ENCODE results near the gene FAAP20.

Gene FAAP20

GRCh38 chr1:2182376-2182775, 12.2 kb downstream of the FAAP20 start:
- Histone ChIP-seq H3K27ac (replicated peaks; ENCODE audit: low read length) (no peak overlapping the region), H2AFZ (ENCODE audit: low read length) (no peak overlapping the region), H3K14ac (ENCODE audit: low read length) (no peak overlapping the region), H3K4me2 (ENCODE audit: insufficient read depth, low read length, poor library complexity, severe bottlenecking) (no peak overlapping the region), H3K23ac (ENCODE audit: low read depth, low read length, poor library complexity) (no peak overlapping the region), H3K4me3 (ENCODE audit: low read length in 2 of 2) (no peak overlapping the region), H3K79me1 (ENCODE audit: low read depth, low read length) (peaks cover 13% of the 10 kb centered on the region), H2BK120ac (ENCODE audit: low read depth, low read length) (no peak overlapping the region), H3K36me3 (replicated peaks in 1 of 2; ENCODE audit: control insufficient read depth in 2 of 2, insufficient read depth in 2 of 2, low read length in 2 of 2) (peaks cover 6 to 33% of the 10 kb centered on the region in 2 donors), H3K4ac (ENCODE audit: low read length) (no peak overlapping the region), H3K4me1 (ENCODE audit: control insufficient read depth in 2 of 2, insufficient read depth in 1 of 2, low read depth in 1 of 2, low read length in 2 of 2) (no peaks in the 10 kb centered on the region), H3K27me3 (ENCODE audit: control insufficient read depth in 3 of 3, insufficient read depth in 3 of 3, low read depth in 1 of 3, low read length in 3 of 3) (no peaks in the 10 kb centered on the region), H2BK12ac (ENCODE audit: low read length) (no peak overlapping the region), H2BK5ac (ENCODE audit: low read length) (peak overlapping the region; percentile 66), H2BK15ac (ENCODE audit: low read length) (no peak overlapping the region), H3K9me3 (replicated peaks in 1 of 2; ENCODE audit: control insufficient read depth in 2 of 2, insufficient read depth in 1 of 2, low read depth in 1 of 2, low read length in 2 of 2) (peaks cover 0 to 2% of the 10 kb centered on the region in 2 donors), H3K18ac (ENCODE audit: low read length) (no peak overlapping the region), H3K9ac (ENCODE audit: low read depth, low read length, poor library complexity) (no peak overlapping the region), H2AK5ac (ENCODE audit: low read depth, low read length) (peak overlapping the region; percentile 61), H4K91ac (ENCODE audit: low read depth, low read length, poor library complexity) (no peak overlapping the region), H4K8ac (ENCODE audit: low read depth, low read length) (no peak overlapping the region)
- DNase-seq (ENCODE audit: low spot score): no peak
- no CpG with 5 or more reads among the region's 13 CpGs for WGBS, 2 donors (ENCODE audit: extremely low coverage in 2 of 2, insufficient read length in 2 of 2, insufficient replicate concordance in 1 of 2)

GRCh38 chr1:2181752-2182151, 12.8 kb downstream of the FAAP20 start:
- Histone ChIP-seq H2BK12ac (ENCODE audit: low read length) (no peak overlapping the region), H2BK5ac (ENCODE audit: low read length) (no peak overlapping the region), H3K4me1 (ENCODE audit: control insufficient read depth in 2 of 2, insufficient read depth in 1 of 2, low read depth in 1 of 2, low read length in 2 of 2) (no peaks in the 10 kb centered on the region), H2AK5ac (ENCODE audit: low read depth, low read length) (no peak overlapping the region), H2AFZ (ENCODE audit: low read length) (no peak overlapping the region), H3K36me3 (replicated peaks in 1 of 2; ENCODE audit: control insufficient read depth in 2 of 2, insufficient read depth in 2 of 2, low read length in 2 of 2) (peaks cover 6 to 33% of the 10 kb centered on the region in 2 donors), H3K23ac (ENCODE audit: low read depth, low read length, poor library complexity) (no peak overlapping the region), H4K91ac (ENCODE audit: low read depth, low read length, poor library complexity) (no peak overlapping the region), H2BK120ac (ENCODE audit: low read depth, low read length) (no peak overlapping the region), H3K4me3 (ENCODE audit: low read length in 2 of 2) (no peak overlapping the region), H3K4ac (ENCODE audit: low read length) (no peak overlapping the region), H3K27me3 (ENCODE audit: control insufficient read depth in 3 of 3, insufficient read depth in 3 of 3, low read depth in 1 of 3, low read length in 3 of 3) (no peaks in the 10 kb centered on the region), H2BK15ac (ENCODE audit: low read length) (no peak overlapping the region), H3K18ac (ENCODE audit: low read length) (no peak overlapping the region), H3K4me2 (ENCODE audit: insufficient read depth, low read length, poor library complexity, severe bottlenecking) (no peak overlapping the region), H3K79me1 (ENCODE audit: low read depth, low read length) (peaks cover 13% of the 10 kb centered on the region), H3K9me3 (replicated peaks in 1 of 2; ENCODE audit: control insufficient read depth in 2 of 2, insufficient read depth in 1 of 2, low read depth in 1 of 2, low read length in 2 of 2) (peaks cover 0 to 2% of the 10 kb centered on the region in 2 donors), H3K14ac (ENCODE audit: low read length) (no peak overlapping the region), H3K27ac (replicated peaks; ENCODE audit: low read length) (no peak overlapping the region), H4K8ac (ENCODE audit: low read depth, low read length) (no peak overlapping the region), H3K9ac (ENCODE audit: low read depth, low read length, poor library complexity) (no peak overlapping the region)
- DNase-seq (ENCODE audit: low spot score): no peak
- WGBS, 2 donors (ENCODE audit: extremely low coverage in 2 of 2, insufficient read length in 2 of 2, insufficient replicate concordance in 1 of 2): no CpG with 5 or more reads among the region's 11 CpGs

GRCh38 chr1:2181271-2181670, 13.3 kb downstream of the FAAP20 start:
- no peak overlapping the region for H3K27ac ChIP-seq (replicated peaks; ENCODE audit: low read length)
- H3K4me2 ChIP-seq (ENCODE audit: insufficient read depth, low read length, poor library complexity, severe bottlenecking): no peak overlapping the region
- H3K9ac ChIP-seq (ENCODE audit: low read depth, low read length, poor library complexity): peak overlapping the region; percentile 21
- WGBS, 2 donors (ENCODE audit: extremely low coverage in 2 of 2, insufficient read length in 2 of 2, insufficient replicate concordance in 1 of 2): no CpG with 5 or more reads among the region's 14 CpGs
- H3K79me1 ChIP-seq (ENCODE audit: low read depth, low read length): peaks cover 13% of the 10 kb centered on the region
- no peak overlapping the region for H2AK5ac ChIP-seq (ENCODE audit: low read depth, low read length)
- peaks cover 0 to 2% of the 10 kb centered on the region in 2 donors for H3K9me3 ChIP-seq (replicated peaks in 1 of 2; ENCODE audit: control insufficient read depth in 2 of 2, insufficient read depth in 1 of 2, low read depth in 1 of 2, low read length in 2 of 2)
- no peaks in the 10 kb centered on the region for H3K4me1 ChIP-seq (ENCODE audit: control insufficient read depth in 2 of 2, insufficient read depth in 1 of 2, low read depth in 1 of 2, low read length in 2 of 2)
- H3K4ac ChIP-seq (ENCODE audit: low read length): no peak overlapping the region
- no peak overlapping the region for H3K4me3 ChIP-seq (ENCODE audit: low read length in 2 of 2)
- peak overlapping the region; percentile 89 for H3K14ac ChIP-seq (ENCODE audit: low read length)
- H4K91ac ChIP-seq (ENCODE audit: low read depth, low read length, poor library complexity): no peak overlapping the region
- H3K18ac ChIP-seq (ENCODE audit: low read length): peak overlapping the region; percentile 48
- no peak overlapping the region for H2BK5ac ChIP-seq (ENCODE audit: low read length)
- no peaks in the 10 kb centered on the region for H3K27me3 ChIP-seq (ENCODE audit: control insufficient read depth in 3 of 3, insufficient read depth in 3 of 3, low read depth in 1 of 3, low read length in 3 of 3)
- no peak overlapping the region for H2BK15ac ChIP-seq (ENCODE audit: low read length)
- peak overlapping the region; percentile 73 for H3K23ac ChIP-seq (ENCODE audit: low read depth, low read length, poor library complexity)
- H2AFZ ChIP-seq (ENCODE audit: low read length): no peak overlapping the region
- H2BK12ac ChIP-seq (ENCODE audit: low read length): no peak overlapping the region
- DNase-seq (ENCODE audit: low spot score): no peak
- peaks cover 2 to 33% of the 10 kb centered on the region in 2 donors for H3K36me3 ChIP-seq (replicated peaks in 1 of 2; ENCODE audit: control insufficient read depth in 2 of 2, insufficient read depth in 2 of 2, low read length in 2 of 2)
- no peak overlapping the region for H4K8ac ChIP-seq (ENCODE audit: low read depth, low read length)
- H2BK120ac ChIP-seq (ENCODE audit: low read depth, low read length): peak overlapping the region; percentile 47

GRCh38 chr1:2180297-2181245, 14.0 kb downstream of the FAAP20 start:
- Histone ChIP-seq H2BK12ac (ENCODE audit: low read length) (no peak overlapping the region), H4K8ac (ENCODE audit: low read depth, low read length) (no peak overlapping the region), H3K14ac (ENCODE audit: low read length) (peak overlapping the region; percentile 73), H2AFZ (ENCODE audit: low read length) (no peak overlapping the region), H4K91ac (ENCODE audit: low read depth, low read length, poor library complexity) (no peak overlapping the region), H3K4ac (ENCODE audit: low read length) (no peak overlapping the region), H3K18ac (ENCODE audit: low read length) (no peak overlapping the region), H3K4me3 (ENCODE audit: low read length in 2 of 2) (peak overlapping the region in 1 of 2 donors; percentile 37), H3K9ac (ENCODE audit: low read depth, low read length, poor library complexity) (peak overlapping the region; percentile 70), H2BK120ac (ENCODE audit: low read depth, low read length) (peak overlapping the region; percentile 47), H3K36me3 (replicated peaks in 1 of 2; ENCODE audit: control insufficient read depth in 2 of 2, insufficient read depth in 2 of 2, low read length in 2 of 2) (peaks cover 2 to 34% of the 10 kb centered on the region in 2 donors), H2BK5ac (ENCODE audit: low read length) (no peak overlapping the region), H3K27me3 (ENCODE audit: control insufficient read depth in 3 of 3, insufficient read depth in 3 of 3, low read depth in 1 of 3, low read length in 3 of 3) (no peaks in the 10 kb centered on the region), H3K9me3 (replicated peaks in 1 of 2; ENCODE audit: control insufficient read depth in 2 of 2, insufficient read depth in 1 of 2, low read depth in 1 of 2, low read length in 2 of 2) (peaks cover 0 to 2% of the 10 kb centered on the region in 2 donors), H3K27ac (replicated peaks; ENCODE audit: low read length) (no peak overlapping the region), H2BK15ac (ENCODE audit: low read length) (no peak overlapping the region), H3K23ac (ENCODE audit: low read depth, low read length, poor library complexity) (peak overlapping the region; percentile 86), H3K4me1 (ENCODE audit: control insufficient read depth in 2 of 2, insufficient read depth in 1 of 2, low read depth in 1 of 2, low read length in 2 of 2) (no peaks in the 10 kb centered on the region), H3K4me2 (ENCODE audit: insufficient read depth, low read length, poor library complexity, severe bottlenecking) (no peak overlapping the region), H3K79me1 (ENCODE audit: low read depth, low read length) (peaks cover 15% of the 10 kb centered on the region), H2AK5ac (ENCODE audit: low read depth, low read length) (peak overlapping the region; percentile 70)
- no peak for DNase-seq (ENCODE audit: low spot score)
- whole genome bisulfite sequencing, 2 donors (ENCODE audit: extremely low coverage in 2 of 2, insufficient read length in 2 of 2, insufficient replicate concordance in 1 of 2): no CpG with 5 or more reads among the region's 58 CpGs
